Measurements from ENCODE around the gene C13orf46. TPM values are rescaled to one million over a fixed set of nuclear protein-coding genes. Genes with fewer than 3 reads are reported as not detected.

Gene C13orf46
- total and polyA plus RNA-seq, 10 donors: 0.09 to 4.2 (median 1.2) TPM

GRCh38 chr13:113929628-113930615 lies 44.0 kb downstream of the C13orf46 start:
- DNase-seq: peak; percentile 73
- H3K9me3 ChIP-seq: no peaks in the 10 kb centered on the region
- H3K27me3 ChIP-seq (replicated peaks in 1 of 7): peaks cover 0 to 84% (median 0%) of the 10 kb centered on the region in 7 donors
- H3K4me1 ChIP-seq: peaks cover 0 to 24% (median 5%) of the 10 kb centered on the region in 6 donors
- no peaks in the 10 kb centered on the region for H3K36me3 ChIP-seq
- intact Hi-C loops (cut with DNase I; ENCODE audit: low total_unique reads): no loop called here
- no peak overlapping the region for H3K4me3 ChIP-seq
- H3K27ac ChIP-seq: peak overlapping the region in 1 of 8 donors; percentile 60
- 88 to 93% (median 89%) methylated on average over 31 to 38 of the region's 38 CpGs for WGBS, 5 donors
- TF ChIP-seq POLR2AphosphoS5 (IDR thresholded peaks at IDR 0.05) (no peak), CTCF (IDR thresholded peaks at IDR 0.05 in 8 of 11, conservative IDR thresholded peaks at IDR 0.05 in 3 of 11) (no peak), POLR2A (IDR thresholded peaks at IDR 0.05) (no peak)

- TF ChIP-seq POLR2A (IDR thresholded peaks at IDR 0.05) (no peak), CTCF (IDR thresholded peaks at IDR 0.05 in 8 of 11, conservative IDR thresholded peaks at IDR 0.05 in 3 of 11) (no peak), POLR2AphosphoS5 (IDR thresholded peaks at IDR 0.05) (peak in 2 of 3 donors; percentile 21 to 52)
- Histone ChIP-seq H3K27me3 (replicated peaks in 1 of 7) (peaks cover 0 to 75% (median 0%) of the 10 kb centered on the region in 7 donors), H3K27ac (peak overlapping the region in 5 of 8 donors; percentile 26 to 60 (median 37)), H3K36me3 (no peaks in the 10 kb centered on the region), H3K4me3 (no peak overlapping the region), H3K9me3 (no peaks in the 10 kb centered on the region), H3K4me1 (peaks cover 0 to 22% (median 5%) of the 10 kb centered on the region in 6 donors)
- intact Hi-C loops (cut with DNase I; ENCODE audit: low total_unique reads): no loop called here
- DNase-seq: peak; percentile 68
- WGBS, 5 donors: 74 to 85% (median 80%) methylated on average over 14 to 26 of the region's 26 CpGs
These were observed 44.9 kb downstream of the C13orf46 start for GRCh38 chr13:113928685-113929627.

- intact Hi-C loops (cut with DNase I; ENCODE audit: low total_unique reads): no loop called here
- Histone ChIP-seq H3K9me3 (no peaks in the 10 kb centered on the region), H3K27ac (peak overlapping the region in 4 of 8 donors; percentile 37 to 60 (median 53)), H3K27me3 (replicated peaks in 1 of 7) (peaks cover 0 to 75% (median 0%) of the 10 kb centered on the region in 7 donors), H3K4me3 (no peak overlapping the region), H3K36me3 (no peaks in the 10 kb centered on the region), H3K4me1 (peaks cover 0 to 22% (median 5%) of the 10 kb centered on the region in 6 donors)
- WGBS, 5 donors: 46 to 55% (median 48%) methylated on average over 35 to 36 of the region's 36 CpGs
- TF ChIP-seq POLR2AphosphoS5 (IDR thresholded peaks at IDR 0.05) (peak; percentile 15 to 49 (median 26)), CTCF (IDR thresholded peaks at IDR 0.05 in 8 of 11, conservative IDR thresholded peaks at IDR 0.05 in 3 of 11) (no peak), POLR2A (IDR thresholded peaks at IDR 0.05) (no peak)
- DNase-seq: peak; percentile 59
These were observed 46.0 kb downstream of the C13orf46 start for GRCh38 chr13:113927661-113928581.
